HepG2 (cell line): ENCODE data around the gene REPS2. TPM values are rescaled to one million over a fixed set of nuclear protein-coding genes. Genes with fewer than 3 reads are reported as not detected.

ENCODE experiments used
- ATAC-seq: fragments of 200-7000 bp; cut with Tn5 transposase; 3 replicates; pipeline ENCODE4 v1.9.1; 2020; ENCODE audit warnings: mild to moderate bottlenecking, moderate library complexity
- BruUV-seq: library from RNA; stranded (reverse); fragments of 400-500 nt; replicated peaks from 2 replicates; lab custom pipeline; 2021; lab: Mats Ljungman, UMichigan
- CTCF ChIA-PET: fragments of 300-600 bp; formaldehyde crosslinking; extraction: SDS; loops from one replicate; lab custom pipeline; 2021; ENCODE audit warnings: low total read pairs, inconsistent platforms, low intra/inter-chr PET ratio; lab: Yijun Ruan, JAX
- POLR2A ChIA-PET: fragments of 350-600 bp; sonication (Branson Sonifier 250); formaldehyde crosslinking; loops from one replicate; lab custom pipeline; 2020; ENCODE audit warnings: antibody characterized with exemption, inconsistent platforms; lab: Yijun Ruan, JAX
- DNase-seq: peaks from one replicate; pipeline ENCODE4 v3.0.0-alpha.2; 2015; ENCODE audit warnings: low spot score
- FAIRE-seq: peaks from 3 replicates; lab custom pipeline; 2011; peaks lifted over from hg19 to GRCh38; lab: Jason Lieb, UNC
- H2AFZ ChIP-seq: one replicate; pipeline ENCODE4 v1.6.1; 2011; ENCODE audit warnings: low read length, inconsistent platforms
- H3K27ac ChIP-seq: fragments of 300-600 bp; 3 replicates; pipeline ENCODE4 v1.8.0; 2011; ENCODE audit warnings: mixed run types, mild to moderate bottlenecking, mixed read lengths, low read length, inconsistent platforms; ENCODE audit not compliant: insufficient read depth; ENCODE audit errors: extremely low read length
- H3K27me3 ChIP-seq, 2 experiments: fragments of 200-600 bp in 1 of 2; 2 replicates in 1 of 2; 3 replicates in 1 of 2; pipeline versions ENCODE4 v1.6.0 to v1.8.0; 2011; ENCODE audit warnings: low read length in 2 of 2, mild to moderate bottlenecking in 2 of 2, moderate library complexity in 2 of 2, inconsistent platforms in 1 of 2; ENCODE audit not compliant: insufficient read depth in 2 of 2, control insufficient read depth in 1 of 2
- H3K36me3 ChIP-seq, 2 experiments: fragments of 200-600 bp in 1 of 2; replicated peaks in 1 of 2; 2 replicates in 1 of 2; 3 replicates in 1 of 2; pipeline versions ENCODE4 v1.5.1 to v1.8.0; 2011; ENCODE audit warnings: low read length in 2 of 2, inconsistent platforms in 1 of 2; ENCODE audit not compliant: insufficient read depth in 2 of 2, control insufficient read depth in 1 of 2
- H3K4me1 ChIP-seq: 2 replicates; pipeline ENCODE4 v1.5.1; 2012; ENCODE audit warnings: low read length, inconsistent platforms; ENCODE audit not compliant: insufficient read depth
- H3K4me2 ChIP-seq: 2 replicates; pipeline ENCODE4 v1.6.0; 2011; ENCODE audit warnings: low read depth, low read length, inconsistent platforms
- H3K4me3 ChIP-seq, 3 experiments: fragments of 200-600 bp in 1 of 3; sonication (generic), shearing (Covaris generic) in 1 of 3; replicated peaks in 1 of 3; 2 replicates each; pipeline ENCODE4 v1.5.1; 2011 to 2016; ENCODE audit warnings: low read length in 3 of 3, inconsistent platforms in 2 of 3, low read depth in 2 of 3, mild to moderate bottlenecking in 2 of 3, control low read depth in 1 of 3, mixed read lengths in 1 of 3; ENCODE audit not compliant: insufficient read depth in 1 of 3
- H3K79me2 ChIP-seq: one replicate; pipeline ENCODE4 v1.6.1; 2011; ENCODE audit warnings: low read length, inconsistent platforms; ENCODE audit not compliant: insufficient read depth
- H3K9ac ChIP-seq: 2 replicates; pipeline ENCODE4 v1.6.0; 2011; ENCODE audit warnings: mild to moderate bottlenecking, low read depth, low read length, inconsistent platforms; ENCODE audit not compliant: insufficient read depth
- H3K9me3 ChIP-seq: 2 replicates; pipeline ENCODE4 v1.5.1; 2012; ENCODE audit warnings: mild to moderate bottlenecking, low read length
- H4K20me1 ChIP-seq: 2 replicates; pipeline ENCODE4 v1.6.0; 2011; ENCODE audit warnings: inconsistent platforms, mild to moderate bottlenecking, low read length, moderate library complexity; ENCODE audit not compliant: insufficient read depth
- FOSL2 ChIP-seq: sonication (generic); formaldehyde crosslinking; IDR thresholded peaks from 2 replicates; pipeline ENCODE4 v1.4.0; 2020; ENCODE audit warnings: missing genetic modification reagents
- GATA4 ChIP-seq: sonication (generic); IDR thresholded peaks from 2 replicates; pipeline ENCODE4 v1.6.1; 2016; ENCODE audit warnings: antibody characterized with exemption, low read depth, borderline replicate concordance
- ISL2 ChIP-seq: sonication (generic); formaldehyde crosslinking; IDR thresholded peaks from 2 replicates; pipeline ENCODE4 v1.5.0; 2020; ENCODE audit warnings: missing genetic modification reagents
- MYC ChIP-seq: sonication (generic); formaldehyde crosslinking; IDR thresholded peaks from 2 replicates; pipeline ENCODE4 v1.9.0; 2021; ENCODE audit warnings: missing genetic modification reagents, borderline replicate concordance
- NFIC ChIP-seq: IDR thresholded peaks from 2 replicates; pipeline ENCODE4 v1.6.1; 2012; ENCODE audit warnings: mild to moderate bottlenecking, low read length, inconsistent platforms
- SP1 ChIP-seq, 2 experiments: fragments of 450-650 bp in 1 of 2; sonication (generic) in 1 of 2; formaldehyde crosslinking in 1 of 2; IDR thresholded peaks; 2 replicates each; pipeline versions ENCODE4 v1.4.0 to v1.6.1; 2016 to 2020; ENCODE audit warnings: missing genetic modification reagents in 1 of 2
- WIZ ChIP-seq: sonication (generic); formaldehyde crosslinking; IDR thresholded peaks from 2 replicates; pipeline ENCODE4 v1.5.1; 2020; ENCODE audit warnings: mild to moderate bottlenecking, missing genetic modification reagents
- ZFP82 ChIP-seq: sonication (generic); formaldehyde crosslinking; IDR thresholded peaks from 2 replicates; pipeline ENCODE4 v1.5.1; 2020; ENCODE audit warnings: mild to moderate bottlenecking, missing genetic modification reagents, borderline replicate concordance
- ZGPAT ChIP-seq: IDR thresholded peaks from 2 replicates; pipeline ENCODE4 v1.6.1; 2016; ENCODE audit warnings: mild to moderate bottlenecking
- ZNF180 ChIP-seq: sonication (generic); formaldehyde crosslinking; IDR thresholded peaks from 2 replicates; pipeline ENCODE4 v1.4.0; 2020; ENCODE audit warnings: low read depth, missing genetic modification reagents, borderline replicate concordance
- ZNF569 ChIP-seq: sonication (generic); formaldehyde crosslinking; IDR thresholded peaks from 2 replicates; pipeline ENCODE4 v1.5.0; 2020; ENCODE audit warnings: mild to moderate bottlenecking, missing genetic modification reagents, moderate library complexity, borderline replicate concordance
- ZNF576 ChIP-seq: sonication (generic); formaldehyde crosslinking; IDR thresholded peaks from 2 replicates; pipeline ENCODE4 v1.4.0; 2020; ENCODE audit warnings: mild to moderate bottlenecking, missing genetic modification reagents
- WGBS: methylation state at CpG from one replicate; pipeline ENCODE4 v1.1.6; 2017; ENCODE audit warnings: low lambda C conversion rate; 5-methylcytosine and 5-hydroxymethylcytosine counted together
- in situ Hi-C: cut with HindIII; loops from 2 replicates; pipeline ENCODE4 v1.10.0; 2017; ENCODE audit warnings: low pct_unique_long_range_greater_than_20kb; ENCODE audit not compliant: extremely low pct_ligation_motif_present
- intact Hi-C: fragments of 100-400 bp; cut with micrococcal nuclease; formaldehyde crosslinking; loops from one replicate; pipeline ENCODE4 v1.10.0; 2022; ENCODE audit not compliant: unreplicated experiment
- polyA plus RNA-seq, 8 experiments: library from polyadenylated mRNA; depleted of rRNA in 3 of 8; stranded (reverse) in 7 of 8; unstranded in 1 of 8; fragments of >200 nt; fragmentation: Illumina TruSeq in 4 of 8; extraction: Trizol in 4 of 8; gene quantifications; 2 replicates each; pipeline versions ENCODE4 v1.2.1 to v1.2.3, GENCODE V29; 2011 to 2016; ENCODE audit warnings: low read depth in 4 of 8, missing spikeins in 1 of 8, mixed read lengths in 1 of 8; ENCODE audit not compliant: insufficient read depth in 1 of 8
- total RNA-seq, 5 experiments: library from RNA; depleted of rRNA; stranded (reverse); fragments of >200 nt; fragmentation: Illumina TruSeq; extraction: Trizol; gene quantifications; 2 replicates each; pipeline ENCODE4 v1.2.3, GENCODE V29; 2016; ENCODE audit warnings: low read depth in 1 of 5

The REPS2 gene
- total and polyA plus RNA-seq, 2 of the 13 experiments (the other 11 are each of a cell fraction or from before 2014, with no cell fraction given): 0.05 to 0.58 TPM

GRCh38 chrX:17052210-17052609 is 105.8 kb downstream of the REPS2 start (continued):
- TF ChIP-seq ZGPAT (CRISPR knock-in tag): no peak
- TF ChIP-seq ZNF180 (CRISPR knock-in tag): no peak
- TF ChIP-seq ZNF569 (CRISPR knock-in tag): no peak
- TF ChIP-seq NFIC: no peak
- TF ChIP-seq WIZ (CRISPR knock-in tag): no peak
- no peak for TF ChIP-seq FOSL2
- TF ChIP-seq GATA4: no peak

- Histone ChIP-seq H3K9ac (no peak overlapping the region), H3K9me3 (no peaks in the 10 kb centered on the region), H3K4me2 (no peak overlapping the region), H3K4me1 (no peaks in the 10 kb centered on the region), H4K20me1 (no peaks in the 10 kb centered on the region), H3K79me2 (no peaks in the 10 kb centered on the region), H3K36me3 (no peaks in the 10 kb centered on the region), H3K27ac (no peak overlapping the region), H3K4me3 (no peak overlapping the region), H3K27me3 (no peaks in the 10 kb centered on the region), H2AFZ (no peak overlapping the region)
- DNase-seq (no peak), FAIRE-seq (no peak), ATAC-seq (no peak)
- no TSS peak for BruUV-seq
- in situ Hi-C loops: no loop called here
- WGBS: 80% methylated on average over 1 of the region's 2 CpGs
- CTCF ChIA-PET: no interaction called here
- intact Hi-C loops: no loop called here
- TF ChIP-seq ZNF576 (no peak), MYC (CRISPR knock-in tag) (no peak), ISL2 (CRISPR knock-in tag) (no peak), SP1 (IDR thresholded peaks at IDR 0.05) (no peak), SP1 (CRISPR knock-in tag; IDR thresholded peaks at IDR 0.05) (no peak), ZFP82 (CRISPR knock-in tag) (no peak)
- POLR2A ChIA-PET: no interaction called here
Measured at GRCh38 chrX:17052793-17053192, 106.3 kb downstream of the REPS2 start.
